Colonic mucosa (tissue), 4 donors: ENCODE data around the gene TAAR9. TPM values are rescaled to one million over a fixed set of nuclear protein-coding genes. Genes with fewer than 3 reads are reported as not detected.

Source experiments
- DNase-seq: peaks from one replicate; pipeline ENCODE4 v3.0.0-alpha.2; 2020
- H3K27ac ChIP-seq: fragments of 200-600 bp; one replicate; pipeline ENCODE4 v1.8.0; 2021
- H3K27me3 ChIP-seq: fragments of 200-600 bp; one replicate; pipeline ENCODE4 v1.8.0; 2021
- H3K36me3 ChIP-seq: fragments of 200-600 bp; one replicate; pipeline ENCODE4 v1.8.0; 2021
- H3K4me1 ChIP-seq: fragments of 200-600 bp; one replicate; pipeline ENCODE4 v1.8.0; 2021; ENCODE audit warnings: mild to moderate bottlenecking
- H3K4me3 ChIP-seq: fragments of 200-600 bp; one replicate; pipeline ENCODE4 v1.8.0; 2021
- H3K9ac ChIP-seq, 2 donors: one replicate each; pipeline ENCODE4 v1.7.0; 2013; ENCODE audit warnings: control low read depth in 2 of 2, low read depth in 2 of 2, low read length in 2 of 2
- H3K9me3 ChIP-seq: fragments of 200-600 bp; one replicate; pipeline ENCODE4 v1.8.0; 2021
- intact Hi-C: fragments of 100-400 bp; cut with DNase I; formaldehyde crosslinking; loops from one replicate; pipeline ENCODE4 v1.14.1; 2022
- total RNA-seq, 2 donors: library from RNA; stranded (reverse); fragmentation: NEBNext Ultra II Directional in 1 of 2; extraction: Animal tissue kit (Norgen Biotek cat#: 25700) in 1 of 2; gene quantifications; one replicate each; pipeline ENCODE4 v1.2.1, GENCODE V29; 2021
- TF ChIP-seq, protein P1 (sequence below): fragments of 200-600 bp; IDR thresholded peaks from one replicate; pipeline ENCODE4 v1.8.0; 2022; ENCODE audit warnings: antibody characterized with exemption, mild to moderate bottlenecking
- donor health status: healthy.
- donor health status: DM: no; HTN: no; CAD: no.
- donor health status: DM: no; HTN: no; CAD: no.

TAAR9 gene
- total RNA-seq, 2 donors from 2014 or later: not detected

DNA sequence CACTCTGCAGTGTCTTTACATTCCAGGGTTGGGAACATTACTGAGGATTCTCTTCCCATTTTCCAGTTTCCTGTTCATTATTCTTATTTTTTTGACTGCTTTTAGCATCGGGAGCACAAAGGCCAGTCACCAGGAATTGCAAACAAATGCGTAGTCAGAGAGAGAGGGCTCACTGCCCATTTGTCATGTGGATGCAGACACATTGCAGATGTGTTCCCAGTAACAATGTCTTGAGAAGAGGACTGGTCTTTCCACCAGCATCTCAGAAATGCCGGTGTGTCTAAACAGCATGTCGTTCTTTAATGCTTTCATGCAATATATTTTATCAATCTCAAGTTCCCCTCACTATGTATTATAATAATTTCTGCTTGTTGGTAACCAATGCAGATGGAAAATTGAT lies 31.1 kb downstream of the TAAR9 start:
- H3K27ac ChIP-seq: no peak overlapping the region
- no peaks in the 10 kb centered on the region for H3K4me1 ChIP-seq
- no peaks in the 10 kb centered on the region for H3K9me3 ChIP-seq
- H3K4me3 ChIP-seq: no peak overlapping the region
- no peaks in the 10 kb centered on the region for H3K36me3 ChIP-seq
- no peaks in the 10 kb centered on the region for H3K27me3 ChIP-seq
- intact Hi-C loops: no loop called here
- H3K9ac ChIP-seq: no peak overlapping the region
- no peak for DNase-seq
- TF ChIP-seq, protein P1, sequence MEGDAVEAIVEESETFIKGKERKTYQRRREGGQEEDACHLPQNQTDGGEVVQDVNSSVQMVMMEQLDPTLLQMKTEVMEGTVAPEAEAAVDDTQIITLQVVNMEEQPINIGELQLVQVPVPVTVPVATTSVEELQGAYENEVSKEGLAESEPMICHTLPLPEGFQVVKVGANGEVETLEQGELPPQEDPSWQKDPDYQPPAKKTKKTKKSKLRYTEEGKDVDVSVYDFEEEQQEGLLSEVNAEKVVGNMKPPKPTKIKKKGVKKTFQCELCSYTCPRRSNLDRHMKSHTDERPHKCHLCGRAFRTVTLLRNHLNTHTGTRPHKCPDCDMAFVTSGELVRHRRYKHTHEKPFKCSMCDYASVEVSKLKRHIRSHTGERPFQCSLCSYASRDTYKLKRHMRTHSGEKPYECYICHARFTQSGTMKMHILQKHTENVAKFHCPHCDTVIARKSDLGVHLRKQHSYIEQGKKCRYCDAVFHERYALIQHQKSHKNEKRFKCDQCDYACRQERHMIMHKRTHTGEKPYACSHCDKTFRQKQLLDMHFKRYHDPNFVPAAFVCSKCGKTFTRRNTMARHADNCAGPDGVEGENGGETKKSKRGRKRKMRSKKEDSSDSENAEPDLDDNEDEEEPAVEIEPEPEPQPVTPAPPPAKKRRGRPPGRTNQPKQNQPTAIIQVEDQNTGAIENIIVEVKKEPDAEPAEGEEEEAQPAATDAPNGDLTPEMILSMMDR: no peak

DNA sequence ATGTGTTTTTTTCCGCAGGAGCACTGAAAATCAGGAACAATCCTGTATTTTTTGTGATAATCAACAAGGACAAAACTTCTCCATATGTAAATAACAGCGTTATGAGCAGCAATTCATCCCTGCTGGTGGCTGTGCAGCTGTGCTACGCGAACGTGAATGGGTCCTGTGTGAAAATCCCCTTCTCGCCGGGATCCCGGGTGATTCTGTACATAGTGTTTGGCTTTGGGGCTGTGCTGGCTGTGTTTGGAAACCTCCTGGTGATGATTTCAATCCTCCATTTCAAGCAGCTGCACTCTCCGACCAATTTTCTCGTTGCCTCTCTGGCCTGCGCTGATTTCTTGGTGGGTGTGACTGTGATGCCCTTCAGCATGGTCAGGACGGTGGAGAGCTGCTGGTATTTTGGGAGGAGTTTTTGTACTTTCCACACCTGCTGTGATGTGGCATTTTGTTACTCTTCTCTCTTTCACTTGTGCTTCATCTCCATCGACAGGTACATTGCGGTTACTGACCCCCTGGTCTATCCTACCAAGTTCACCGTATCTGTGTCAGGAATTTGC lies 32.2 kb downstream of the TAAR9 start, which contains the start of gene TAAR6:
Gene TAAR6, plus strand, starts transcription at position 102 of the 557 bp plus-strand sequence. Its CDS starts 0 bp downstream, at position 102.
- Histone ChIP-seq H3K27me3 (no peaks in the 10 kb centered on the region), H3K4me3 (no peak within 1 kb of the TSS), H3K36me3 (no peaks in the 10 kb centered on the region), H3K9me3 (no peaks in the 10 kb centered on the region), H3K9ac (no peak within 1 kb of the TSS), H3K27ac (no peak within 1 kb of the TSS), H3K4me1 (no peaks in the 10 kb centered on the region)
- intact Hi-C loops: no loop called here
- DNase-seq: no peak
- TF ChIP-seq, protein P1: no peak

DNA sequence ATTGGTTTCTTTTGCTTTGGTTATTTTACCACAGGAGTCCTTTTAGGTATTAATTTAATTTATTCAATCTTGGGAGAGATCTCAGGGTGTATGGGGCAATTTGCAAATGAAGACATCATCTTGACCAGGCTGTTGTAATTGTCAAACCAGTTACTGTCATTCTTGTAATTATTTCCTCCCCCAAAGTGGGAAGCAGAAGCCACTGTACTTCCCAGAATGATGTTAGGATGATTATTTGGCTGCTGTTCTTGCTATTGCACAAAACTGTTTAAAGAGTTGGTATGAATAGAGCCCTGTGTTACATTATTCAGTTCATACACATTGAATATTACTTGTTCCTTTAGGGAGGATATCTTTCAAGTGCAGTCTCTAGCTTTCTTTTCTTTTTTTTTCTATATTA lies 33.7 kb downstream of the TAAR9 start:
- no peaks in the 10 kb centered on the region for H3K4me1 ChIP-seq
- H3K4me3 ChIP-seq: no peak overlapping the region
- no peak overlapping the region for H3K9ac ChIP-seq
- H3K9me3 ChIP-seq: no peaks in the 10 kb centered on the region
- no peaks in the 10 kb centered on the region for H3K36me3 ChIP-seq
- no peak for DNase-seq
- intact Hi-C loops: no loop called here
- TF ChIP-seq, protein P1: no peak
- H3K27ac ChIP-seq: no peak overlapping the region
- no peaks in the 10 kb centered on the region for H3K27me3 ChIP-seq

DNA sequence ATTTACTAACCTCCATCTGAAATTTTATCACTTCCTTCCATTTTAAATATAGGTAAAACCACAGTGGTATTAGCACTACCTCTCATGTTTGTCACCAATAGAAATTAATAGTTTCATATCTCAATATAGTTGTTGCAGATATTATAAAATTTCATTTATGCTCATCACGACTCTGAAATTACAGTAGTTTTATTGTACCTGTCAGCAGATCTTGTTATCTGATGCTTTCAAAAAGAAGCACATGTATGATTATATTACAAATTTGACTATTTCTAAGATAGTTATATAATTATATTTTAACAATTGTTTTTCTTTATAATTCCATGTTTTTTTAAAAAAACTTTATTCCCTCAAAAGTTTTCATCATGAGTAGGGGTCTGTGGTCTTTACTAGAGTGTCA lies 46.6 kb downstream of the TAAR9 start:
- no peaks in the 10 kb centered on the region for H3K9me3 ChIP-seq
- no peak overlapping the region for H3K9ac ChIP-seq
- H3K27me3 ChIP-seq: no peaks in the 10 kb centered on the region
- TF ChIP-seq, protein P1: no peak
- H3K4me1 ChIP-seq: no peaks in the 10 kb centered on the region
- DNase-seq: no peak
- no peak overlapping the region for H3K4me3 ChIP-seq
- H3K36me3 ChIP-seq: no peaks in the 10 kb centered on the region
- no peak overlapping the region for H3K27ac ChIP-seq
- intact Hi-C loops: no loop called here

DNA sequence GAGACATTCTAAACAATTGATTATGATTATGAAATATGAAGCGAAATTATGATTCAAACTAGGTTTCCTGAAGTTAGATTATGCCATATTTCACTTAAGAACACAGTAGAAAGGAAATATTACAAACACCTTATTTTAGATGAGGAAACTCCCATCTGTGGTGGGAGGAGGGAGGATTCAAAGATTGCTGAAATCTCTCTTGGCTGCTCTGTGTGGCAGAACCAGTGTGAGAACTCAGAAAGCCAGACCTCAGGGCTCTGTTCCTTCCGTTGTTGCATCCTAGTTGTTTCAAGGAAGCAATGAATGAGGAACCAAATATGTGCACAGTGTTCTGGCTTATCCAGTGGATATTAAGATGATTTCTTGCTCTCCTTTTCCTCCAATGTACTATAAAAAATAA lies 49.3 kb downstream of the TAAR9 start:
- TF ChIP-seq, protein P1: no peak
- Histone ChIP-seq H3K4me3 (no peak overlapping the region), H3K27me3 (no peaks in the 10 kb centered on the region), H3K36me3 (no peaks in the 10 kb centered on the region), H3K27ac (no peak overlapping the region), H3K9me3 (no peaks in the 10 kb centered on the region), H3K4me1 (no peaks in the 10 kb centered on the region), H3K9ac (no peak overlapping the region)
- intact Hi-C loops: no loop called here
- no peak for DNase-seq

Other genes starting within 250 kb of the TAAR9 start
- 1 to 10 TPM; 2.3 to 5.6 TPM for gene MOXD1, start 136.8 kb upstream of the TAAR9 start, total RNA-seq
- gene STX7, start 25.2 kb upstream of the TAAR9 start, total RNA-seq: 10 to 100 TPM; 30.5 to 52.8 TPM
- gene TAAR8, start 14.4 kb downstream of the TAAR9 start, total RNA-seq: not detected
- not detected for gene TAAR6, start 32.0 kb downstream of the TAAR9 start, total RNA-seq
- not detected for gene TAAR5, start 51.5 kb downstream of the TAAR9 start, total RNA-seq
- gene TAAR2, start 86.0 kb downstream of the TAAR9 start, total RNA-seq: not detected
- gene TAAR1, start 120.9 kb downstream of the TAAR9 start, total RNA-seq: not detected
- gene VNN1, start 175.8 kb downstream of the TAAR9 start, total RNA-seq: 1 to 10 TPM in 1 of 2 donors, under 1 TPM in 1; 0.62 to 6.4 TPM
- 1 to 10 TPM in 1 of 2 donors, under 1 TPM in 1; 0.84 to 1.6 TPM for gene VNN2, start 219.6 kb downstream of the TAAR9 start, total RNA-seq